ENCODE measurements around the gene IRF2BPL. TPM values are rescaled to one million over a fixed set of nuclear protein-coding genes. Genes with fewer than 3 reads are reported as not detected.
A peak's percentile ranks its signal among the peaks of the same experiment; 100 is the strongest.

IRF2BPL gene
- total and polyA plus RNA-seq, 3 experiments from 2014 or later, result 3.7 to 27.2 (median 25.6) TPM

GRCh38 chr14:77009014-77009413, 19.5 kb downstream of the IRF2BPL start:
- Histone ChIP-seq H3K9me3 (ENCODE audit: low read length) (no peaks in the 10 kb centered on the region), H3K4me1 (ENCODE audit: insufficient read depth, low read length) (peaks cover 10% of the 10 kb centered on the region), H3K27ac (ENCODE audit: low read depth, low read length) (no peak overlapping the region), H3K36me3 (ENCODE audit: insufficient read depth, low read length) (no peaks in the 10 kb centered on the region), H3K4me3 (ENCODE audit: low read length) (no peak overlapping the region), H3K27me3 (ENCODE audit: insufficient read depth, low read length, poor library complexity, severe bottlenecking) (no peaks in the 10 kb centered on the region)
- H3K4me1 Mint-ChIP-seq, result peaks cover 3 to 15% (median 13%) of the 10 kb centered on the region in 3 donors
- H3K27ac Mint-ChIP-seq, result no peak overlapping the region
- no peak for DNase-seq
- H3K36me3 Mint-ChIP-seq, result peaks cover 0 to 2% (median 0%) of the 10 kb centered on the region in 3 donors
- no peaks in the 10 kb centered on the region for H3K9me3 Mint-ChIP-seq
- H3K4me3 Mint-ChIP-seq, result no peak overlapping the region
- peaks cover 0 to 4% of the 10 kb centered on the region in 2 donors for H3K27me3 Mint-ChIP-seq
- ChIA-PET CTCF (no interaction called here), POLR2A (no interaction called here)

GRCh38 chr14:77008541-77008940, 20.0 kb downstream of the IRF2BPL start:
- Mint-ChIP-seq H3K27me3 (peaks cover 0 to 4% of the 10 kb centered on the region in 2 donors), H3K4me1 (peaks cover 3 to 15% (median 13%) of the 10 kb centered on the region in 3 donors), H3K27ac (peak overlapping the region in 2 of 8 donors; percentile 37 to 60), H3K4me3 (no peak overlapping the region), H3K36me3 (peaks cover 0 to 2% (median 0%) of the 10 kb centered on the region in 3 donors), H3K9me3 (no peaks in the 10 kb centered on the region)
- ChIA-PET CTCF (no interaction called here), POLR2A (no interaction called here)
- no peak overlapping the region for H3K27ac ChIP-seq (ENCODE audit: low read depth, low read length)
- H3K27me3 ChIP-seq (ENCODE audit: insufficient read depth, low read length, poor library complexity, severe bottlenecking), result no peaks in the 10 kb centered on the region
- H3K36me3 ChIP-seq (ENCODE audit: insufficient read depth, low read length), result no peaks in the 10 kb centered on the region
- H3K4me1 ChIP-seq (ENCODE audit: insufficient read depth, low read length), result peaks cover 10% of the 10 kb centered on the region
- no peak for DNase-seq
- H3K9me3 ChIP-seq (ENCODE audit: low read length), result no peaks in the 10 kb centered on the region
- H3K4me3 ChIP-seq (ENCODE audit: low read length), result no peak overlapping the region

GRCh38 chr14:77007975-77008421, 20.5 kb downstream of the IRF2BPL start:
- Mint-ChIP-seq H3K27ac (peak overlapping the region in 2 of 8 donors; percentile 37 to 81), H3K27me3 (peaks cover 0 to 5% of the 10 kb centered on the region in 2 donors), H3K9me3 (no peaks in the 10 kb centered on the region), H3K4me1 (peaks cover 3 to 15% (median 13%) of the 10 kb centered on the region in 3 donors), H3K36me3 (peaks cover 0 to 2% (median 0%) of the 10 kb centered on the region in 3 donors), H3K4me3 (no peak overlapping the region)
- ChIA-PET POLR2A (no interaction called here), CTCF (no interaction called here)
- Histone ChIP-seq H3K4me1 (ENCODE audit: insufficient read depth, low read length) (peaks cover 10% of the 10 kb centered on the region), H3K4me3 (ENCODE audit: low read length) (no peak overlapping the region), H3K27ac (ENCODE audit: low read depth, low read length) (no peak overlapping the region), H3K27me3 (ENCODE audit: insufficient read depth, low read length, poor library complexity, severe bottlenecking) (no peaks in the 10 kb centered on the region), H3K36me3 (ENCODE audit: insufficient read depth, low read length) (no peaks in the 10 kb centered on the region), H3K9me3 (ENCODE audit: low read length) (no peaks in the 10 kb centered on the region)
- DNase-seq, result no peak

- Histone ChIP-seq H3K27ac (ENCODE audit: low read depth, low read length) (no peak overlapping the region), H3K4me3 (ENCODE audit: low read length) (no peak overlapping the region), H3K4me1 (ENCODE audit: insufficient read depth, low read length) (peaks cover 10% of the 10 kb centered on the region), H3K27me3 (ENCODE audit: insufficient read depth, low read length, poor library complexity, severe bottlenecking) (no peaks in the 10 kb centered on the region), H3K36me3 (ENCODE audit: insufficient read depth, low read length) (no peaks in the 10 kb centered on the region), H3K9me3 (ENCODE audit: low read length) (no peaks in the 10 kb centered on the region)
- H3K27ac Mint-ChIP-seq, result peak overlapping the region in 2 of 8 donors; percentile 56 to 81
- no peak for DNase-seq
- H3K9me3 Mint-ChIP-seq, result no peaks in the 10 kb centered on the region
- peaks cover 0 to 2% (median 0%) of the 10 kb centered on the region in 3 donors for H3K36me3 Mint-ChIP-seq
- peaks cover 3 to 14% (median 13%) of the 10 kb centered on the region in 3 donors for H3K4me1 Mint-ChIP-seq
- ChIA-PET CTCF (no interaction called here), POLR2A (no interaction called here)
- peaks cover 0 to 8% of the 10 kb centered on the region in 2 donors for H3K27me3 Mint-ChIP-seq
- H3K4me3 Mint-ChIP-seq, result no peak overlapping the region
These were observed 21.1 kb downstream of the IRF2BPL start for GRCh38 chr14:77007183-77007974.

GRCh38 chr14:77006132-77006531, 22.4 kb downstream of the IRF2BPL start:
- no peak overlapping the region for H3K27ac ChIP-seq (ENCODE audit: low read depth, low read length)
- Mint-ChIP-seq H3K4me1 (peaks cover 0 to 5% (median 2%) of the 10 kb centered on the region in 3 donors), H3K4me3 (no peak overlapping the region), H3K36me3 (peaks cover 0 to 2% (median 0%) of the 10 kb centered on the region in 3 donors), H3K9me3 (no peaks in the 10 kb centered on the region), H3K27ac (no peak overlapping the region), H3K27me3 (peaks cover 0 to 8% of the 10 kb centered on the region in 2 donors)
- H3K9me3 ChIP-seq (ENCODE audit: low read length), result no peaks in the 10 kb centered on the region
- H3K4me1 ChIP-seq (ENCODE audit: insufficient read depth, low read length), result peaks cover 4% of the 10 kb centered on the region
- ChIA-PET POLR2A (no interaction called here), CTCF (no interaction called here)
- no peak overlapping the region for H3K4me3 ChIP-seq (ENCODE audit: low read length)
- DNase-seq, result no peak
- H3K36me3 ChIP-seq (ENCODE audit: insufficient read depth, low read length), result no peaks in the 10 kb centered on the region
- no peaks in the 10 kb centered on the region for H3K27me3 ChIP-seq (ENCODE audit: insufficient read depth, low read length, poor library complexity, severe bottlenecking)

GRCh38 chr14:77005559-77005958, 22.9 kb downstream of the IRF2BPL start:
- POLR2A ChIA-PET, result no interaction called here
- Mint-ChIP-seq H3K36me3 (peaks cover 0 to 2% (median 0%) of the 10 kb centered on the region in 3 donors), H3K27ac (no peak overlapping the region), H3K4me1 (no peaks in the 10 kb centered on the region), H3K4me3 (no peak overlapping the region), H3K9me3 (no peaks in the 10 kb centered on the region), H3K27me3 (peaks cover 0 to 9% of the 10 kb centered on the region in 2 donors)
- no peaks in the 10 kb centered on the region for H3K27me3 ChIP-seq (ENCODE audit: insufficient read depth, low read length, poor library complexity, severe bottlenecking)
- no peaks in the 10 kb centered on the region for H3K36me3 ChIP-seq (ENCODE audit: insufficient read depth, low read length)
- H3K27ac ChIP-seq (ENCODE audit: low read depth, low read length), result no peak overlapping the region
- CTCF ChIA-PET, result no interaction called here
- no peaks in the 10 kb centered on the region for H3K4me1 ChIP-seq (ENCODE audit: insufficient read depth, low read length)
- no peak overlapping the region for H3K4me3 ChIP-seq (ENCODE audit: low read length)
- DNase-seq, result no peak
- H3K9me3 ChIP-seq (ENCODE audit: low read length), result no peaks in the 10 kb centered on the region

GRCh38 chr14:77004711-77005460, 23.6 kb downstream of the IRF2BPL start:
- no peaks in the 10 kb centered on the region for H3K36me3 ChIP-seq (ENCODE audit: insufficient read depth, low read length)
- H3K9me3 ChIP-seq (ENCODE audit: low read length), result no peaks in the 10 kb centered on the region
- Mint-ChIP-seq H3K27me3 (peaks cover 0 to 10% of the 10 kb centered on the region in 2 donors), H3K4me3 (no peak overlapping the region), H3K27ac (no peak overlapping the region), H3K4me1 (no peaks in the 10 kb centered on the region), H3K36me3 (peaks cover 0 to 1% (median 0%) of the 10 kb centered on the region in 3 donors), H3K9me3 (no peaks in the 10 kb centered on the region)
- DNase-seq, result no peak
- H3K27ac ChIP-seq (ENCODE audit: low read depth, low read length), result no peak overlapping the region
- ChIA-PET POLR2A (no interaction called here), CTCF (no interaction called here)
- H3K4me1 ChIP-seq (ENCODE audit: insufficient read depth, low read length), result no peaks in the 10 kb centered on the region
- H3K27me3 ChIP-seq (ENCODE audit: insufficient read depth, low read length, poor library complexity, severe bottlenecking), result no peaks in the 10 kb centered on the region
- H3K4me3 ChIP-seq (ENCODE audit: low read length), result no peak overlapping the region

All from CD8-positive, alpha-beta memory T cell (primary cell).